ENCODE data around the gene MOB3A. TPM values are rescaled to one million over a fixed set of nuclear protein-coding genes. Genes with fewer than 3 reads are reported as not detected.

Gene MOB3A
- total and polyA plus RNA-seq, 2 experiments from 2014 or later: 15.7 to 25.1 TPM

DNA sequence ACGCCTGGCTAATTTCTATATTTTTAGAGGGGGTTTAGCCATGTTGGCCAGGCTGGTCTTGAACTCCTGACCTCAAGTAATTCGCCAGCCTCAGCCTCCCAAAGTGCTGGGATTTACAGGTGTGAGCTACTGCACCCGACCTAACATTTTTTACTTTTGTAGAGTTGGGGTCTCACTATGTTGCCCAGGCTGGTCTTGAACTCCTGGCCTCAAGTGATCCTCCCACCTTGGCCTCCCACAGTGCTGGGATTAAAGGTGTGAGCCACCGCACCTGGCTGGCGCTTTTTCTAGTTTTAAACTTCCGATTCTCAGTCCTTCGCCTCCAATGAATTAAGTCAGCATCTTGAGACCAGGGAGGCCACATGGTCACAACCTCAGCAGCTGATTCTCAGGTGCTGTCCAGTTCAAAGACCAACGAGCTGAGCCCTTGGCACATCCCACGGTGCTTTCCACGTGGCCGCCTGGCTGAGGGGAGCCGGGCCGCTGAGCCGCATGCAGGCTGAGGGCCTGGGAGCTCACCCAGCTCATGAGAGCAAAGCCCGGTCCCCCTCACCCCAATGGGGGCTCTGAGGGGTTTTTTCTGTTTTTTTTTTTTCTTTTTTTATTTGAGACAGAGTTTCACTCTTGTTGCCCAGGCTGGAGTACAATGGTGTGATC is 46.2 kb upstream of the MOB3A start:
- no peak overlapping the region for H3K4me3 ChIP-seq
- 98% methylated on average over 15 of the region's 15 CpGs for WGBS (ENCODE audit: low lambda C conversion rate, missing lambda C conversion rate)
- TF ChIP-seq CTCF (IDR thresholded peaks at IDR 0.05; ENCODE audit: poor library complexity): no peak
- no peaks in the 10 kb centered on the region for H3K9me3 ChIP-seq (ENCODE audit: low read depth)
- H3K27ac ChIP-seq: no peak overlapping the region
- H3K27me3 ChIP-seq: no peaks in the 10 kb centered on the region
- peaks cover 93% of the 10 kb centered on the region for H4K20me1 ChIP-seq (ENCODE audit: insufficient read depth, poor library complexity, severe bottlenecking)
- H3K79me2 ChIP-seq: peaks cover 100% of the 10 kb centered on the region
- H3K4me2 ChIP-seq: no peak overlapping the region
- no peaks in the 10 kb centered on the region for H3K9me2 ChIP-seq (replicated peaks; ENCODE audit: insufficient read depth)
- H3K36me3 ChIP-seq (replicated peaks; ENCODE audit: insufficient read depth, low read depth): no peaks in the 10 kb centered on the region
- H3K4me1 ChIP-seq (ENCODE audit: insufficient read depth): no peaks in the 10 kb centered on the region
- no peak for DNase-seq (ENCODE audit: low spot score)
- no peak overlapping the region for H2AFZ ChIP-seq

GRCh38 chr19:2140138-2140569 is 44.0 kb upstream of the MOB3A start:
- no peak overlapping the region for H3K27ac ChIP-seq
- peaks cover 78% of the 10 kb centered on the region for H4K20me1 ChIP-seq (ENCODE audit: insufficient read depth, poor library complexity, severe bottlenecking)
- no peaks in the 10 kb centered on the region for H3K9me3 ChIP-seq (ENCODE audit: low read depth)
- no peak overlapping the region for H3K4me3 ChIP-seq
- no peak for DNase-seq (ENCODE audit: low spot score)
- H2AFZ ChIP-seq: no peak overlapping the region
- H3K27me3 ChIP-seq: no peaks in the 10 kb centered on the region
- H3K79me2 ChIP-seq: peaks cover 98% of the 10 kb centered on the region
- H3K9me2 ChIP-seq (replicated peaks; ENCODE audit: insufficient read depth): no peaks in the 10 kb centered on the region
- H3K4me2 ChIP-seq: no peak overlapping the region
- TF ChIP-seq EZH2 (IDR thresholded peaks at IDR 0.05; ENCODE audit: borderline replicate concordance): no peak
- no peaks in the 10 kb centered on the region for H3K4me1 ChIP-seq (ENCODE audit: insufficient read depth)
- WGBS (ENCODE audit: low lambda C conversion rate, missing lambda C conversion rate): 96% methylated on average over 14 of the region's 14 CpGs
- no peaks in the 10 kb centered on the region for H3K36me3 ChIP-seq (replicated peaks; ENCODE audit: insufficient read depth, low read depth)

DNA sequence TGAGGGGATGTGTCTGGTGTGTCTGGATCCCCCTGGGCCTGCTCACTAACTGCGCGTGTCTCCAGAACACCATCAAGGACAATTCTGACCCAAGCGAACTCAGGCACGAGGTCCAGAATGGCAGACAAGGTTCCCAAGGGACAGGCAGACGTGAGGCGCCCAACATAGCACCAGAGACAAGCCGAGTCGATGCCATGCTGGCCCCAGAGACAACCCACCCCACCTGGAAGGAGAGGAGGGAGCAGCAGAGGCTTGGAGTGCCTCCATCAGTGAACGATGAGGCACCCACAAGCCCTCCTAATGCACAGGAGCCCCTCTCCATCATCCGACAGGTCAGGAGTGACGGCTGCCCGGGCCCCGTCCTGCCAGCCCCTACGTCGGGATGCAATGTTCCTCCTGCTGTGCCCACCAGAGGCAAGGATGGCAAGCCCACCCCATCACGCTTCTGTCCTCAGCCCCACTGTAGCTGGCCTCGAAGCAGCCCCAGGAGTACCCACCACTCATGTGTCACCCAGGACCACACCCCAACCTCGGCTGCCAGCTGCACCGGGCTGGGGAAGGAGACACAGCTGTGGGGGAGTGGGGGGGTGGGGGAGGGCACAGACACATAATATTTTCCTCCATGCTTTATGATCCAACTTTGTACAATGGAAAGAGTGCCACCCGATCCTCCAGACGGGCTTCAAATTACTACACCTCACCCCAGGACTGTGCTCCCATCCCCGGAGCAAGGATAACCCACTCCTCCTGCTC is 43.4 kb upstream of the MOB3A start:
- Histone ChIP-seq H3K36me3 (replicated peaks; ENCODE audit: insufficient read depth, low read depth) (no peaks in the 10 kb centered on the region), H3K4me1 (ENCODE audit: insufficient read depth) (no peaks in the 10 kb centered on the region), H3K4me2 (no peak overlapping the region), H4K20me1 (ENCODE audit: insufficient read depth, poor library complexity, severe bottlenecking) (peaks cover 76% of the 10 kb centered on the region), H3K27ac (no peak overlapping the region), H3K79me2 (peaks cover 97% of the 10 kb centered on the region), H3K4me3 (no peak overlapping the region), H2AFZ (no peak overlapping the region), H3K9me3 (ENCODE audit: low read depth) (no peaks in the 10 kb centered on the region), H3K9me2 (replicated peaks; ENCODE audit: insufficient read depth) (no peaks in the 10 kb centered on the region), H3K27me3 (no peaks in the 10 kb centered on the region)
- DNase-seq (ENCODE audit: low spot score): no peak
- WGBS (ENCODE audit: low lambda C conversion rate, missing lambda C conversion rate): 95% methylated on average over 22 of the region's 22 CpGs
- TF ChIP-seq EZH2 (IDR thresholded peaks at IDR 0.05; ENCODE audit: borderline replicate concordance): no peak
- no peak for TF ChIP-seq CTCF (IDR thresholded peaks at IDR 0.05; ENCODE audit: poor library complexity)
- TF ChIP-seq EZH2phosphoT487 (IDR thresholded peaks at IDR 0.05; ENCODE audit: low read depth, severe bottlenecking, unreplicated experiment): no peak

- H3K9me2 ChIP-seq (replicated peaks; ENCODE audit: insufficient read depth): no peaks in the 10 kb centered on the region
- no peak overlapping the region for H3K27ac ChIP-seq
- no peaks in the 10 kb centered on the region for H3K27me3 ChIP-seq
- no peak for DNase-seq (ENCODE audit: low spot score)
- peaks cover 97% of the 10 kb centered on the region for H3K79me2 ChIP-seq
- peaks cover 63% of the 10 kb centered on the region for H4K20me1 ChIP-seq (ENCODE audit: insufficient read depth, poor library complexity, severe bottlenecking)
- H2AFZ ChIP-seq: no peak overlapping the region
- H3K36me3 ChIP-seq (replicated peaks; ENCODE audit: insufficient read depth, low read depth): no peaks in the 10 kb centered on the region
- WGBS (ENCODE audit: low lambda C conversion rate, missing lambda C conversion rate): 92% methylated on average over 23 of the region's 23 CpGs
- H3K4me1 ChIP-seq (ENCODE audit: insufficient read depth): no peaks in the 10 kb centered on the region
- no peak for TF ChIP-seq EZH2phosphoT487 (IDR thresholded peaks at IDR 0.05; ENCODE audit: low read depth, severe bottlenecking, unreplicated experiment)
- TF ChIP-seq EZH2 (IDR thresholded peaks at IDR 0.05; ENCODE audit: borderline replicate concordance): no peak
- TF ChIP-seq CTCF (IDR thresholded peaks at IDR 0.05; ENCODE audit: poor library complexity): no peak
- no peak overlapping the region for H3K4me2 ChIP-seq
- no peaks in the 10 kb centered on the region for H3K9me3 ChIP-seq (ENCODE audit: low read depth)
- no peak overlapping the region for H3K4me3 ChIP-seq
Observed at GRCh38 chr19:2138061-2138728, 42.1 kb upstream of the MOB3A start.
